ENCODE results near the gene CEBPZOS. TPM values are rescaled to one million over a fixed set of nuclear protein-coding genes. Genes with fewer than 3 reads are reported as not detected.

CEBPZOS gene
- total and polyA plus RNA-seq, 10 of the 15 experiments (the other 5 are each of a cell fraction or from before 2014, with no cell fraction given) = 22.9 to 50.8 (median 39.1) TPM

- H3K4me3 ChIP-seq = no peak overlapping the region
- TF ChIP-seq USF1 (IDR thresholded peaks at IDR 0.05; ENCODE audit: borderline replicate concordance, extremely low read length, insufficient read depth, low read depth, low read length) (no peak), ZZZ3 (IDR thresholded peaks at IDR 0.05; ENCODE audit: control insufficient read depth, insufficient read length, low read depth) (no peak), PML (IDR thresholded peaks at IDR 0.05; ENCODE audit: low read length) (no peak), ZBTB40 (IDR thresholded peaks at IDR 0.05; ENCODE audit: borderline replicate concordance) (no peak), YY1 (IDR thresholded peaks at IDR 0.05; ENCODE audit: low read depth, low read length) (no peak), NR2C2 (IDR thresholded peaks at IDR 0.05; ENCODE audit: borderline replicate concordance, control insufficient read depth, insufficient read length, low read depth) (no peak), NFIC (IDR thresholded peaks at IDR 0.05; ENCODE audit: low read depth, low read length) (no peak)
- no peak overlapping the region for H3K27ac ChIP-seq (ENCODE audit: control insufficient read depth, insufficient read depth)
- H3K4me2 ChIP-seq (ENCODE audit: control insufficient read depth, insufficient read depth) = no peak overlapping the region
- no peak for DNase-seq (ENCODE audit: low read depth, low spot score)
- no peaks in the 10 kb centered on the region; the same call in 2 of the 3 replicates for H3K9me3 ChIP-seq (replicated peaks; ENCODE audit: control insufficient read depth, insufficient read depth, low read length)
- no peak overlapping the region for H2AFZ ChIP-seq (ENCODE audit: control insufficient read depth, low read depth, low read length)
- no peaks in the 10 kb centered on the region; the same call in 1 of the 2 replicates for H3K4me1 ChIP-seq (ENCODE audit: control insufficient read depth, insufficient read depth, low read length)
- SMC1A ChIA-PET (ENCODE audit: uncharacterized antibody, unreplicated experiment) = no interaction called here
- peaks cover 4% of the 10 kb centered on the region for H3K79me2 ChIP-seq (ENCODE audit: control insufficient read depth, insufficient read depth, low read length)
- no peak for ATAC-seq
- FAIRE-seq = no peak
- WGBS (ENCODE audit: insufficient coverage, insufficient replicate concordance, low lambda C conversion rate, missing lambda C conversion rate) = 52% methylated on average over 6 of the region's 6 CpGs
- POLR2A ChIA-PET = no interaction called here
- RAD21 ChIA-PET (ENCODE audit: unreplicated experiment) = no interaction called here
- no peaks in the 10 kb centered on the region for H4K20me1 ChIP-seq (ENCODE audit: control insufficient read depth, insufficient read depth)
- intact Hi-C loops (cut with micrococcal nuclease; ENCODE audit: unreplicated experiment) = no loop called here
- no peaks in the 10 kb centered on the region for H3K36me3 ChIP-seq (ENCODE audit: control insufficient read depth in 2 of 2, insufficient read depth in 2 of 2, low read length in 1 of 2)
- H3K27me3 ChIP-seq (replicated peaks in 1 of 2; ENCODE audit: control insufficient read depth in 2 of 2, insufficient read depth in 2 of 2, low read length in 1 of 2) = no peaks in the 10 kb centered on the region
- CTCF ChIA-PET = interaction anchor here (1.0 kb wide), 1 partner anchor 205 kb away, joined by 3 read pairs; no protein-coding TSS in a partner anchor
- BruUV-seq (replicated peaks) = no TSS peak
- in situ Hi-C loops (cut with MboI) = no loop called here
- H3K9ac ChIP-seq (ENCODE audit: control insufficient read depth, insufficient read depth, low read length) = no peak overlapping the region
Measured at GRCh38 chr2:37191747-37192146, 4.5 kb upstream of the CEBPZOS start.
